ENCODE data around the gene OR10S1. TPM values are rescaled to one million over a fixed set of nuclear protein-coding genes. Genes with fewer than 3 reads are reported as not detected.

OR10S1 gene
- total RNA-seq, 4 donors from 2014 or later: not detected

GRCh38 chr11:123976770-123977560 lies 616 bp downstream of the OR10S1 start:
- intact Hi-C loops (cut with DNase I; ENCODE audit: low total_unique reads): no loop called here
- DNase-seq (ENCODE audit: low spot score in 2 of 2): no peak
- H3K4me3 ChIP-seq (ENCODE audit: low read depth, poor library complexity, severe bottlenecking): no peak overlapping the region
- WGBS, 2 donors: 85 to 86% methylated on average over 18 of the region's 18 CpGs
- TF ChIP-seq POLR2A (IDR thresholded peaks at IDR 0.05) (no peak), CTCF (IDR thresholded peaks at IDR 0.05) (no peak)

GRCh38 chr11:123973816-123974215 lies 3.8 kb downstream of the OR10S1 start:
- WGBS, 2 donors: 62 to 68% methylated on average over 1 of the region's 1 CpG
- no peak for DNase-seq (ENCODE audit: low spot score in 2 of 2)
- intact Hi-C loops (cut with DNase I; ENCODE audit: low total_unique reads): no loop called here
- TF ChIP-seq POLR2A (IDR thresholded peaks at IDR 0.05): no peak
- TF ChIP-seq CTCF (IDR thresholded peaks at IDR 0.05): no peak
- H3K4me3 ChIP-seq (ENCODE audit: low read depth, poor library complexity, severe bottlenecking): no peak overlapping the region

GRCh38 chr11:123956752-123957151 lies 20.8 kb downstream of the OR10S1 start:
- intact Hi-C loops (cut with DNase I; ENCODE audit: low total_unique reads): no loop called here
- no peak for DNase-seq (ENCODE audit: low spot score in 2 of 2)
- H3K4me3 ChIP-seq (ENCODE audit: low read depth, poor library complexity, severe bottlenecking): no peak overlapping the region
- TF ChIP-seq POLR2A (IDR thresholded peaks at IDR 0.05) (no peak), CTCF (IDR thresholded peaks at IDR 0.05) (no peak)

GRCh38 chr11:123945132-123945531 lies 32.4 kb downstream of the OR10S1 start:
- no peak overlapping the region for H3K4me3 ChIP-seq (ENCODE audit: low read depth, poor library complexity, severe bottlenecking)
- intact Hi-C loops (cut with DNase I; ENCODE audit: low total_unique reads): no loop called here
- 80 to 85% methylated on average over 1 of the region's 1 CpG for WGBS, 2 donors
- DNase-seq (ENCODE audit: low spot score in 2 of 2): no peak
- TF ChIP-seq POLR2A (IDR thresholded peaks at IDR 0.05) (no peak), CTCF (IDR thresholded peaks at IDR 0.05) (no peak)

- no peak for TF ChIP-seq POLR2A (IDR thresholded peaks at IDR 0.05)
- H3K4me3 ChIP-seq (ENCODE audit: low read depth, poor library complexity, severe bottlenecking): no peak within 1 kb of the TSS
- intact Hi-C loops (cut with DNase I; ENCODE audit: low total_unique reads): no loop called here
- 91% methylated on average over 3 of the region's 3 CpGs for WGBS, 2 donors
- DNase-seq (ENCODE audit: low spot score in 2 of 2): no peak
Observed at GRCh38 chr11:123943738-123944137, 33.8 kb downstream of the OR10S1 start, which contains the start of gene OR6T1. Gene OR6T1, minus strand, starts transcription at chr11:123943838. Its CDS starts 0 bp downstream, at chr11:123943838.

- intact Hi-C loops (cut with DNase I; ENCODE audit: low total_unique reads): no loop called here
- 83 to 88% methylated on average over 4 of the region's 4 CpGs for WGBS, 2 donors
- no peak overlapping the region for H3K4me3 ChIP-seq (ENCODE audit: low read depth, poor library complexity, severe bottlenecking)
- no peak for DNase-seq (ENCODE audit: low spot score in 2 of 2)
- TF ChIP-seq CTCF (IDR thresholded peaks at IDR 0.05) (no peak), POLR2A (IDR thresholded peaks at IDR 0.05) (no peak)
Observed at GRCh38 chr11:123942413-123942812, 35.2 kb downstream of the OR10S1 start.

Measured in lower leg skin (tissue), 4 donors.